Measurements from ENCODE around the gene BMP10. TPM values are rescaled to one million over a fixed set of nuclear protein-coding genes. Genes with fewer than 3 reads are reported as not detected.

The BMP10 gene
- total and polyA plus RNA-seq, 2 of the 8 experiments (the other 6 are each of a cell fraction or from before 2014, with no cell fraction given), result not detected

GRCh38 chr2:68827666-68828065, 43.5 kb downstream of the BMP10 start:
- H4K5ac ChIP-seq (ENCODE audit: insufficient read length, low read depth, low read length), result no peak overlapping the region
- no peak overlapping the region for H3K4me3 ChIP-seq (ENCODE audit: extremely low read depth in 1 of 4, insufficient read depth in 2 of 4, low read depth in 3 of 4, low read length in 4 of 4)
- no peak overlapping the region for H4K8ac ChIP-seq (ENCODE audit: extremely low read depth, insufficient read depth, low read length)
- H4K91ac ChIP-seq (replicated peaks; ENCODE audit: insufficient read length, low read length), result no peak overlapping the region
- H2BK120ac ChIP-seq (replicated peaks; ENCODE audit: low read depth, low read length), result no peak overlapping the region
- no peak overlapping the region for H2BK20ac ChIP-seq (ENCODE audit: low read length)
- DNase-seq (ENCODE audit: low read depth in 1 of 2, low spot score in 2 of 2) (no peak), FAIRE-seq (no peak)
- H3K27me3 ChIP-seq (replicated peaks in 1 of 4; ENCODE audit: control insufficient read depth in 3 of 4, extremely low read depth in 1 of 4, insufficient read depth in 3 of 4, low read length in 3 of 4), result no peaks in the 10 kb centered on the region
- H3K79me1 ChIP-seq (ENCODE audit: low read depth, low read length), result no peaks in the 10 kb centered on the region
- ChIA-PET POLR2A (ENCODE audit: partially characterized antibody) (interaction anchor here (1.1 kb wide), 1 partner anchor 9 kb away, joined by 5 read pairs; no protein-coding TSS in a partner anchor), CTCF (ENCODE audit: partially characterized antibody) (interaction anchor here (0.6 to 2.9 kb wide), 3 partner anchors 9 to 12 kb away, joined by 3 to 13 read pairs (median 5); no protein-coding TSS in a partner anchor)
- no peak overlapping the region for H3K9ac ChIP-seq (replicated peaks in 1 of 4; ENCODE audit: extremely low read depth in 1 of 4, low read depth in 3 of 4, low read length in 3 of 4)
- no peak overlapping the region for H3K14ac ChIP-seq (ENCODE audit: insufficient read length)
- no peak overlapping the region for H3K27ac ChIP-seq (ENCODE audit: low read depth, low read length)
- H3K4ac ChIP-seq (replicated peaks; ENCODE audit: insufficient read length, low read depth, low read length), result no peak overlapping the region
- H4K20me1 ChIP-seq (replicated peaks in 1 of 2; ENCODE audit: control insufficient read depth in 1 of 2, insufficient read depth in 2 of 2, low read length in 2 of 2), result no peaks in the 10 kb centered on the region
- H3K18ac ChIP-seq (ENCODE audit: extremely low read depth, low read length), result no peak overlapping the region
- 83% methylated on average over 4 of the region's 4 CpGs; no CpG with 5 or more reads in 1 of the 2 experiments for WGBS, 2 experiments (ENCODE audit: extremely low coverage in 1 of 2, insufficient coverage in 1 of 2, insufficient read length in 1 of 2, insufficient replicate concordance in 2 of 2, low coverage in 1 of 2, low lambda C conversion rate in 2 of 2, missing lambda C conversion rate in 1 of 2)
- no peaks in the 10 kb centered on the region for H3K79me2 ChIP-seq (ENCODE audit: control insufficient read depth in 1 of 2, insufficient read depth in 2 of 2, low read length in 2 of 2)
- no peak overlapping the region for H3K23ac ChIP-seq (ENCODE audit: insufficient read length)
- no peak overlapping the region for H3K56ac ChIP-seq (replicated peaks; ENCODE audit: insufficient read length, low read depth, low read length)
- peaks cover 0 to 1% (median 0%) of the 10 kb centered on the region in 4 experiments; a peak in 1 of 7 replicates for H3K4me1 ChIP-seq (replicated peaks in 1 of 4; ENCODE audit: control insufficient read depth in 3 of 4, insufficient read depth in 4 of 4, low read length in 3 of 4)
- H2BK5ac ChIP-seq (ENCODE audit: low read depth, low read length), result no peak overlapping the region
- H2AK5ac ChIP-seq (ENCODE audit: low read depth, low read length), result no peak overlapping the region
- H3K36me3 ChIP-seq (ENCODE audit: control insufficient read depth in 2 of 4, insufficient read depth in 4 of 4, low read length in 3 of 4), result no peaks in the 10 kb centered on the region
- no peak overlapping the region for H2BK15ac ChIP-seq (ENCODE audit: low read length)
- H3K23me2 ChIP-seq (ENCODE audit: low read depth, low read length), result no peaks in the 10 kb centered on the region
- no peak overlapping the region for H2BK12ac ChIP-seq (ENCODE audit: low read depth, low read length)
- no peak overlapping the region for H2AFZ ChIP-seq (ENCODE audit: low read length)
- no peak overlapping the region for H3K4me2 ChIP-seq (ENCODE audit: insufficient read depth in 1 of 2, low read depth in 2 of 2, low read length in 2 of 2)
- no peaks in the 10 kb centered on the region for H3K9me3 ChIP-seq (ENCODE audit: insufficient read depth in 2 of 2, low read depth in 1 of 2, low read length in 1 of 2)
- TF ChIP-seq ASH2L (IDR thresholded peaks at IDR 0.05; ENCODE audit: low read length), result no peak
- TF ChIP-seq MAX (IDR thresholded peaks at IDR 0.05), result no peak
- TF ChIP-seq SIRT6 (IDR thresholded peaks at IDR 0.05; ENCODE audit: low read length), result no peak
- no peak for TF ChIP-seq JUND (IDR thresholded peaks at IDR 0.05; ENCODE audit: low read length)
- no peak for TF ChIP-seq TBP (IDR thresholded peaks at IDR 0.05; ENCODE audit: low read depth, low read length)
- TF ChIP-seq KDM1A (IDR thresholded peaks at IDR 0.05; ENCODE audit: borderline replicate concordance, low read length), result no peak
- TF ChIP-seq CREB1 (IDR thresholded peaks at IDR 0.05), result no peak
- no peak for TF ChIP-seq KDM4A (IDR thresholded peaks at IDR 0.05; ENCODE audit: low read depth, low read length, severe bottlenecking)
- TF ChIP-seq CEBPB (IDR thresholded peaks at IDR 0.05; ENCODE audit: low read depth, low read length), result no peak
- no peak for TF ChIP-seq CTCF (IDR thresholded peaks at IDR 0.05; ENCODE audit: control extremely low read depth in 1 of 3, insufficient read depth in 1 of 3, low read depth in 1 of 3, low read length in 3 of 3)
- no peak for TF ChIP-seq CBX5 (IDR thresholded peaks at IDR 0.05; ENCODE audit: low read depth, low read length)
- no peak for TF ChIP-seq SIX5 (IDR thresholded peaks at IDR 0.05; ENCODE audit: low read depth, low read length)
- no peak for TF ChIP-seq SP2 (IDR thresholded peaks at IDR 0.05; ENCODE audit: low read length)
